ENCODE measurements around the gene ZDHHC6. TPM values are rescaled to one million over a fixed set of nuclear protein-coding genes. Genes with fewer than 3 reads are reported as not detected.

ZDHHC6 gene
- polyA plus RNA-seq (2013, experiment 1 of 2), result 26.2 TPM
- polyA plus RNA-seq (2013, experiment 2 of 2), result 20.0 TPM

DNA sequence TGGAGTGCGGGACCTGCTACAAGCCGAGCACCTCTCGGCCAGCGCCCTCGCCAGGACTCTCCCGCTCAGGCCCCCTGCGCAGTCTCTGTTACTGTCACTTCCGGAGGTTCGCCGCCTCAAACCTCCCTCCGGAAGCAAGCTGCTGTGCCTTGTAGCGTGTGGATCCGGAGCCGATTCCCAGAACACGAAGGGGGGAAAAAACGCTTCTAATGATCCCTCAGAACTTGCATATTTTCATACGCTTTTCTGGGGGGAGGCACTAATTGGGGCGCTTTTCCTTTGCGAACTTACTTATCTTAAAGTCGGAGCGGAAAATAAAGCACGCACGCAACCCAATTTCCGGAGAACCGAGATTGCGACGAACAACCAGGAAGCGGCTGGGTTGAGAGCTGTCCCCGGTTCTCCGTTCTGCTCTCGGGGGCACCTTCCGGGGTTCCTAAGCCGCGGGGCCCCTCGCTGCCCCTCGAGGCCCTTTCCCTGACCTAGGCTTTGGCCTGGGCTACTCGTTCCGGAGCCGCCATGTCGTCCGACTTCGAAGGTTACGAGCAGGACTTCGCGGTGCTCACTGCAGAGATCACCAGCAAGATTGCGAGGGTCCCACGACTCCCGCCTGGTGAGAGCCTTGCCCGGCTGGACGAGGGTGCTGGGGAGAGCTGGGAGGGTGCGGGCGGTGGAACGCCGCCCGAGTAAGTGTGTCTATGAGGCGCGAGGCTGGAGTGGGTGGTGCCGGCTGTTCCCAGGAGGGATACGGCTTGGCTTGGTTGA, at the start of gene ZDHHC6, which contains the start of gene VTI1A:
TSS of gene ZDHHC6 (minus strand) at position 60 of the 765 bp plus-strand sequence. CDS start 1,478 bp downstream, outside the sequence.
TSS of gene VTI1A (plus strand) at position 361 of the 765 bp plus-strand sequence. CDS start at position 520, 159 bp downstream.
- H3K27ac ChIP-seq (ENCODE audit: low read depth, low read length), result peak within 1 kb of the TSS; percentile 91
- peaks cover 40% of the 10 kb centered on the region for H3K36me3 ChIP-seq (ENCODE audit: insufficient read depth, low read length)
- peak within 1 kb of the TSS; percentile 97 for H3K9ac ChIP-seq (ENCODE audit: low read depth, low read length)
- under 1% methylated on average over 59 of the region's 59 CpGs for WGBS
- H3K9me3 ChIP-seq (ENCODE audit: insufficient read depth, low read depth, low read length), result no peaks in the 10 kb centered on the region
- no peaks in the 10 kb centered on the region for H3K27me3 ChIP-seq (ENCODE audit: insufficient read depth, low read length)
- H3K4me1 ChIP-seq (ENCODE audit: insufficient read depth, low read length), result peaks cover 11% of the 10 kb centered on the region; the same call in 1 of the 2 replicates
- H3K4me3 ChIP-seq (ENCODE audit: low read length), result peak within 1 kb of the TSS; percentile 92

DNA sequence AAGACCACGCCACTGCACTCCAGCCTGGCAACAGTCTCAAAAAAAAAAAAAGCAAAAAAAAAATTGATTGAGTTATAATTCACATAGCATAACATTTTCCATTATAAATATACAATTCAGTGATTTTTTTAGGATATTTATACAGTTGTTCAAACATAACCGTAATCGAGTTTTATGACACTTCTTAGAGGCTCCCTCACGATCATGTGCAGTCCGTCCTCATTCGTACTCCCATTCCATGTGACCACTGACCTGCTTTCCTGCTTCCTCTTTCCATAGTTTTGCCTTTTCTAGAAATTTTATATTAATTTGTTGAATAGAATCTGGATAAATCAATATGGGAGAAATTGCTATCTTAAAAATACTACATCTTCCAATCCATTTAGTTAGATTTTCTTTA, 46.0 kb upstream of the ZDHHC6 start:
- peaks cover 19% of the 10 kb centered on the region for H3K4me1 ChIP-seq (ENCODE audit: insufficient read depth, low read length)
- no peaks in the 10 kb centered on the region for H3K27me3 ChIP-seq (ENCODE audit: insufficient read depth, low read length)
- H3K4me3 ChIP-seq (ENCODE audit: low read length), result no peak overlapping the region
- H3K27ac ChIP-seq (ENCODE audit: low read depth, low read length), result no peak overlapping the region
- H3K9ac ChIP-seq (ENCODE audit: low read depth, low read length), result no peak overlapping the region
- no peaks in the 10 kb centered on the region for H3K36me3 ChIP-seq (ENCODE audit: insufficient read depth, low read length)
- 95% methylated on average over 6 of the region's 6 CpGs for WGBS
- H3K9me3 ChIP-seq (ENCODE audit: insufficient read depth, low read depth, low read length), result no peaks in the 10 kb centered on the region

- no peak overlapping the region for H3K27ac ChIP-seq (ENCODE audit: low read depth, low read length)
- H3K9ac ChIP-seq (ENCODE audit: low read depth, low read length), result no peak overlapping the region
- no peaks in the 10 kb centered on the region for H3K27me3 ChIP-seq (ENCODE audit: insufficient read depth, low read length)
- no peaks in the 10 kb centered on the region for H3K36me3 ChIP-seq (ENCODE audit: insufficient read depth, low read length)
- no peak overlapping the region for H3K4me3 ChIP-seq (ENCODE audit: low read length)
- peaks cover 19% of the 10 kb centered on the region for H3K4me1 ChIP-seq (ENCODE audit: insufficient read depth, low read length)
- H3K9me3 ChIP-seq (ENCODE audit: insufficient read depth, low read depth, low read length), result no peaks in the 10 kb centered on the region
Measured at GRCh38 chr10:112491144-112491543, 44.4 kb upstream of the ZDHHC6 start.

DNA sequence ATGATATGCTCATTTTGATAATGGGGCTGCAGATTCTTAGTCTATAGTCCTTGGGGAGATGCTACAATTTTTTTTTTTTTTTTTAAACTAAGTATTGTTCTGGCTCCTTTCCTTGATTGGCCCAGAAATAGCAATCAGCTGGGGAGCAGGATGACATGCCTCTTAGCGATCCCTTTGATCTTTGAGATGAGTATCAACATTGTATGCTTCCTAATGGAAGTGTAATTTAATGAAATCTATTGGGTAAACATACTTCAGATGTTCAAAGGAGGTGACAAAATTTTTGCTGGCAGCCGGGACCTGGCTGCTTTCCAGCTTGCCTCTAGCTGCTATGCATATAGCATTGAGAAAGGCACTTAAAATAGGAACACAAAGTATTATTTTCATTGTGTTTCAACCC, 43.8 kb upstream of the ZDHHC6 start:
- Histone ChIP-seq H3K9ac (ENCODE audit: low read depth, low read length) (no peak overlapping the region), H3K9me3 (ENCODE audit: insufficient read depth, low read depth, low read length) (no peaks in the 10 kb centered on the region), H3K36me3 (ENCODE audit: insufficient read depth, low read length) (no peaks in the 10 kb centered on the region), H3K4me3 (ENCODE audit: low read length) (no peak overlapping the region), H3K27ac (ENCODE audit: low read depth, low read length) (no peak overlapping the region), H3K27me3 (ENCODE audit: insufficient read depth, low read length) (no peaks in the 10 kb centered on the region), H3K4me1 (ENCODE audit: insufficient read depth, low read length) (peaks cover 19% of the 10 kb centered on the region)
- 63% methylated on average over 2 of the region's 2 CpGs for WGBS

DNA sequence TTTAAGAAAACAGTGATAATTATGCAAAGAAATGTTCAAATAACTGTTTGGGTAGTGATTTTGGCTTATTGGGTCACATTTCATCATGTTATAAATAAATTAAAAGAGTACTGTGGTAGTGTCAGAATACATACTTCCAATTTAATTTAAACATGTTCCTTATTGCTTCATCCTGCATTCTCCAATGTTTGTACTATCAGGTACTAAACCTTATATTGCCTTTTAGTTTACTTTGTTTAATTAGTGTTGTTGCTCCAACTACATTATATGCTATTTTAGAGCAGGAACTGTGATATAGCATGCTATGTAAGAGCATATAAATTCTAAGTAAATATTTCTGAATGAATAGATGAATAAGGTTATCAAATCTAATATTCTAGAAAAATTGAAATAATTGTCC, 41.2 kb upstream of the ZDHHC6 start:
- Histone ChIP-seq H3K4me3 (ENCODE audit: low read length) (no peak overlapping the region), H3K36me3 (ENCODE audit: insufficient read depth, low read length) (no peaks in the 10 kb centered on the region), H3K27me3 (ENCODE audit: insufficient read depth, low read length) (no peaks in the 10 kb centered on the region), H3K27ac (ENCODE audit: low read depth, low read length) (no peak overlapping the region), H3K9me3 (ENCODE audit: insufficient read depth, low read depth, low read length) (no peaks in the 10 kb centered on the region), H3K9ac (ENCODE audit: low read depth, low read length) (no peak overlapping the region), H3K4me1 (ENCODE audit: insufficient read depth, low read length) (peaks cover 19% of the 10 kb centered on the region)

DNA sequence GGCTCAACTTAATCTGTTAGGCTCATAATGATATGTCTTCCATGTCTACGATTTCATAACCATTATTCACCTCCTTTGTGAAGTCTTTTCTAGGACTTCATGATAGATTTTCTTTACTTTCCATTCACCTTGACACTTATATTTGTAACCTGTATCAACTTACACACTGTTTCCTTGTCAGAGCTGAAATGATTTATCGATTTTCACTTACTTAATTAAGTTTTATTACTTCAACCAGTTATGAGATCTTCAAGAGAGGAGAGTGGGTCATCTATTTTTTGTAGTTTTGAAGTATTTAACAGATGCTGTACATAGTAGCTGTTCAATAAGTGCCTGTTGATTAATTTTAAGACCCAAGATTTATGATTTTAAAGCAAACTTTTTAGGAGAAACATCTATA, 37.7 kb upstream of the ZDHHC6 start:
- Histone ChIP-seq H3K4me1 (ENCODE audit: insufficient read depth, low read length) (no peaks in the 10 kb centered on the region), H3K9me3 (ENCODE audit: insufficient read depth, low read depth, low read length) (no peaks in the 10 kb centered on the region), H3K36me3 (ENCODE audit: insufficient read depth, low read length) (no peaks in the 10 kb centered on the region), H3K4me3 (ENCODE audit: low read length) (no peak overlapping the region), H3K9ac (ENCODE audit: low read depth, low read length) (no peak overlapping the region), H3K27me3 (ENCODE audit: insufficient read depth, low read length) (no peaks in the 10 kb centered on the region), H3K27ac (ENCODE audit: low read depth, low read length) (no peak overlapping the region)
- 96% methylated on average over 1 of the region's 2 CpGs for WGBS

DNA sequence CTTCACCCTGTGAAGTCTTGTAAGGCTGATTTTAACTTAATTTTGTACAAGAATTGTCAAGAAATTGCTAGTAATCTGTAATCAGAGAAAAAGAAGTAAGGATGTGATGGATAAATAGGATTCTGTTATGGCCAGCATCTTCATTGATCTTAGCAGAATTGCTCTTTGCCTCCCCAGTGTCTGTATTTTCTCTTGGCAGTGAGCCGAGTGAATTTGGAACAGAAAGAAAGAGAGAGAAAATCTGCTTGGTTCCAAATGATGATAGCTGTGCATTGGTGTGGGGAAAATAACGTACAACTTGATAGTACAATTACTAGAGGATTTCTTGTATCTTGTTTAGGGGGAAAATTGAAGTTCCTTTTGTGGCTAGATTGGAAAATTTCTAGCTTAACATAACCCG, 34.9 kb upstream of the ZDHHC6 start:
- H3K4me3 ChIP-seq (ENCODE audit: low read length), result no peak overlapping the region
- no peaks in the 10 kb centered on the region for H3K9me3 ChIP-seq (ENCODE audit: insufficient read depth, low read depth, low read length)
- H3K36me3 ChIP-seq (ENCODE audit: insufficient read depth, low read length), result no peaks in the 10 kb centered on the region
- no peaks in the 10 kb centered on the region for H3K27me3 ChIP-seq (ENCODE audit: insufficient read depth, low read length)
- no peak overlapping the region for H3K27ac ChIP-seq (ENCODE audit: low read depth, low read length)
- no peak overlapping the region for H3K9ac ChIP-seq (ENCODE audit: low read depth, low read length)
- WGBS, result 85% methylated on average over 2 of the region's 3 CpGs
- H3K4me1 ChIP-seq (ENCODE audit: insufficient read depth, low read length), result no peaks in the 10 kb centered on the region

DNA sequence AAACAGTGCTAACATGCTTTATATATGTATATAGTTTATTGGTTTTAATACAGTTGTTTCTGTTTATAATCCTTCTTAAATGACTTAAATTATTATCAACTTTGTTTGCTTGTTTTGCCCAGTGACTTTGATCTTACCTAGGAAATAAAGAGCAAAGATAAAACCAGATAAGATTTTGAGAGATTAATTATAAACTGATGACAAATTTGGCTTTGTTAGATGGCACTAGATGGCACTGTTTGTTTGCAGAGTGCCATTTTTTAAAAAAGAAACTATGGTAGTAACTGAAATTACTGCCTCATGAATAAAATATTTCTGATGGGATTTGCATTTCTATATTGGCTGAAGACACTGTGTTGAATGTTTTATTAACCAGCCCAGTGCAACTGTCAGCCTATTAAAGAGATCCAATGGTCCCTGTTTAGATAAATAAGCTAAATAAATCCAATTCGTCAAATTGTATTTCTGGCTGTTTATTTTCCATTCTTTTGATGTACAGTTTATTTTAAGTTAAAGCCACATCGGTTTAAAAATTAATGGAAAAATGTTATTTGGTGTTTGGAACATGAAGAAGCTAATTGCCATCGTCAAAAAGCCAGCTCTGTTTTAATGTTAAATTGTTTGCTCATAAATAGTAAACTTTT, 29.0 kb upstream of the ZDHHC6 start:
- no peaks in the 10 kb centered on the region for H3K9me3 ChIP-seq (ENCODE audit: insufficient read depth, low read depth, low read length)
- 97% methylated on average over 3 of the region's 3 CpGs for WGBS

GRCh38 chr10:112471878-112472487, 25.3 kb upstream of the ZDHHC6 start:
- H3K4me1 ChIP-seq (ENCODE audit: insufficient read depth, low read length), result peaks cover 6% of the 10 kb centered on the region
- H3K4me3 ChIP-seq (ENCODE audit: low read length), result no peak overlapping the region
- 0 out of 2 replicates have a peak, but pooled peaks cover 4% of the 10 kb centered on the region for H3K36me3 ChIP-seq (ENCODE audit: insufficient read depth, low read length)
- no peak overlapping the region for H3K27ac ChIP-seq (ENCODE audit: low read depth, low read length)
- 50% methylated on average over 4 of the region's 4 CpGs for WGBS
- H3K9me3 ChIP-seq (ENCODE audit: insufficient read depth, low read depth, low read length), result no peaks in the 10 kb centered on the region
- no peaks in the 10 kb centered on the region for H3K27me3 ChIP-seq (ENCODE audit: insufficient read depth, low read length)
- no peak overlapping the region for H3K9ac ChIP-seq (ENCODE audit: low read depth, low read length)

More for the DNA sequence above, 29.0 kb upstream of the ZDHHC6 start:
- Histone ChIP-seq H3K27me3 (ENCODE audit: insufficient read depth, low read length) (no peaks in the 10 kb centered on the region), H3K4me1 (ENCODE audit: insufficient read depth, low read length) (peaks cover 6% of the 10 kb centered on the region), H3K27ac (ENCODE audit: low read depth, low read length) (no peak overlapping the region), H3K4me3 (ENCODE audit: low read length) (no peak overlapping the region), H3K9ac (ENCODE audit: low read depth, low read length) (no peak overlapping the region), H3K36me3 (ENCODE audit: insufficient read depth, low read length) (no peaks in the 10 kb centered on the region)

DNA sequence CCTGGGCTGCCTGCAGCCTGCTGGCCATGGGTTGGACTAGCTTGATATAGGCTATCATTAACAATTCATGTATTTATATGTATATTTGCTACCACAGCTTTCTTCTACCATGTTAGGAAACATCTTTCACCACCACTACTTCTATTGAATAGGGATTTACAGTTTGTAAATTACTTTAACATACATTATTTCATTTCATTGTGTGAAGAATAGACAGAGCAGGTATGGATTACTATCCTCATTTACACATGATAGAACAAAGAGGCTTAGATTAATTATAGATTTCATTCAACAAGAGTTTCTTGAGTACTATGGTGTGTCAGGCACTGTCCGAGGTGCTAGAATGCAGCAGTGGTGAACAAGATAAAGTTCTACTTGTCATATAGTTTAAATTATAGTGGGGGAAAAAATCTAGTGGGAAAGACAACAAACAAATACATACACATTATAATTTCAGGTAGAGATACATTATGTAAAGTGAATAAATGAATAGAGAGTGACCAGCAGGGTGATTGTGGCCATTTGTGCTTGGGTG, 20.9 kb upstream of the ZDHHC6 start:
- peaks cover 30% of the 10 kb centered on the region for H3K36me3 ChIP-seq (ENCODE audit: insufficient read depth, low read length)
- no peak overlapping the region for H3K27ac ChIP-seq (ENCODE audit: low read depth, low read length)
- 100% methylated on average over 1 of the region's 1 CpG for whole genome bisulfite sequencing
- no peak overlapping the region for H3K4me3 ChIP-seq (ENCODE audit: low read length)
- H3K9me3 ChIP-seq (ENCODE audit: insufficient read depth, low read depth, low read length), result peaks cover 7% of the 10 kb centered on the region; the same call in 1 of the 2 replicates
- peaks cover under 1% of the 10 kb centered on the region; the same call in 1 of the 2 replicates for H3K4me1 ChIP-seq (ENCODE audit: insufficient read depth, low read length)
- no peak overlapping the region for H3K9ac ChIP-seq (ENCODE audit: low read depth, low read length)
- H3K27me3 ChIP-seq (ENCODE audit: insufficient read depth, low read length), result no peaks in the 10 kb centered on the region

DNA sequence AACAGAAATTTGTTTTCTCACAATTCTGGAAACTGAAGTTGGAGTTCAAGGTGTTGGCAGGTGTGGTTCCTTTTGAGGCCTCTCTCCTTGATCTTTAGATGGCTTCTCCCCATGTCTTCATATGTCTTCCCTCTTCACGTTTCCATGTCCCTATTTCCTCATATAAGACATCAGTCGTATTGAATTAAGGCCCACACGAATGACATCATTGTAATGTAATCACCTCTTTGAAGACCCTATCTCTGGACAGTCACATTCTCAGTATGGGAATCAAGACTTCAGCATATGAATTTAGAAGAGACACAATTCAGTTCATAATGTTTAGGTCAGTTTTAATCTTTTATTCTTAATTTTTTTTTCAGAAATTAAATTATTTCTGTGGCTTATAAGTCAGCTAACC, 20.1 kb upstream of the ZDHHC6 start:
- H3K36me3 ChIP-seq (ENCODE audit: insufficient read depth, low read length), result peaks cover 33% of the 10 kb centered on the region

More for the DNA sequence above, 20.1 kb upstream of the ZDHHC6 start:
- Histone ChIP-seq H3K9me3 (ENCODE audit: insufficient read depth, low read depth, low read length) (peaks cover 7% of the 10 kb centered on the region; the same call in 1 of the 2 replicates), H3K4me1 (ENCODE audit: insufficient read depth, low read length) (no peaks in the 10 kb centered on the region), H3K4me3 (ENCODE audit: low read length) (no peak overlapping the region), H3K27ac (ENCODE audit: low read depth, low read length) (no peak overlapping the region), H3K9ac (ENCODE audit: low read depth, low read length) (no peak overlapping the region), H3K27me3 (ENCODE audit: insufficient read depth, low read length) (no peaks in the 10 kb centered on the region)
- 96% methylated on average over 3 of the region's 3 CpGs for WGBS

Measured in HUES64 (cell line).